Hepatocyte (in vitro differentiated cells): ENCODE results near the gene HSF2. TPM values are rescaled to one million over a fixed set of nuclear protein-coding genes. Genes with fewer than 3 reads are reported as not detected.

ENCODE experiments used
- DNase-seq: peaks from one replicate; pipeline ENCODE4 v3.0.0-alpha.2; 2016; ENCODE audit warnings: low spot score
- H2AFZ ChIP-seq: fragments of 200-600 bp; sonication (generic); 2 replicates; pipeline ENCODE4 v1.6.0; 2016; ENCODE audit warnings: antibody characterized with exemption, mild to moderate bottlenecking
- H3K27ac ChIP-seq: fragments of 200-600 bp; sonication (generic); 2 replicates; pipeline ENCODE4 v1.5.1; 2016; ENCODE audit warnings: mild to moderate bottlenecking
- H3K27me3 ChIP-seq: fragments of 200-600 bp; sonication (generic); 2 replicates; pipeline ENCODE4 v1.6.1; 2016
- H3K36me3 ChIP-seq: fragments of 200-600 bp; sonication (generic); replicated peaks from 2 replicates; pipeline ENCODE4 v1.5.1; 2016; ENCODE audit warnings: low read depth; ENCODE audit not compliant: insufficient read depth
- H3K4me1 ChIP-seq: fragments of 200-600 bp; sonication (generic); 2 replicates; pipeline ENCODE4 v1.5.1; 2016; ENCODE audit warnings: mild to moderate bottlenecking, moderate library complexity; ENCODE audit not compliant: insufficient read depth
- H3K4me2 ChIP-seq: fragments of 200-600 bp; sonication (generic); 2 replicates; pipeline ENCODE4 v1.6.0; 2016
- H3K4me3 ChIP-seq: fragments of 200-600 bp; sonication (generic); 2 replicates; pipeline ENCODE4 v1.5.1; 2016; ENCODE audit warnings: mild to moderate bottlenecking
- H3K79me2 ChIP-seq: fragments of 200-600 bp; sonication (generic); 2 replicates; pipeline ENCODE4 v1.6.0; 2017; ENCODE audit warnings: mild to moderate bottlenecking
- H3K9me2 ChIP-seq: fragments of 200-600 bp; sonication (generic); replicated peaks from 2 replicates; pipeline ENCODE4 v1.6.0; 2017; ENCODE audit warnings: mild to moderate bottlenecking; ENCODE audit not compliant: insufficient read depth
- H3K9me3 ChIP-seq: fragments of 200-600 bp; sonication (generic); 2 replicates; pipeline ENCODE4 v1.5.1; 2016; ENCODE audit warnings: low read depth, mild to moderate bottlenecking
- H4K20me1 ChIP-seq: fragments of 200-600 bp; sonication (generic); 2 replicates; pipeline ENCODE4 v1.6.0; 2016; ENCODE audit warnings: mild to moderate bottlenecking; ENCODE audit not compliant: insufficient read depth, poor library complexity, severe bottlenecking
- CTCF ChIP-seq: fragments of 200-600 bp; sonication (generic); IDR thresholded peaks from 2 replicates; pipeline ENCODE4 v1.5.1; 2016; ENCODE audit warnings: antibody characterized with exemption, mild to moderate bottlenecking; ENCODE audit not compliant: poor library complexity
- EZH2 ChIP-seq: fragments of 200-600 bp; sonication (generic); IDR thresholded peaks from 2 replicates; pipeline ENCODE4 v1.6.1; 2016; ENCODE audit warnings: antibody characterized with exemption, mild to moderate bottlenecking, borderline replicate concordance
- EZH2phosphoT487 ChIP-seq: fragments of 200-600 bp; sonication (generic); IDR thresholded peaks from one replicate; pipeline ENCODE4 v1.6.1; 2018; ENCODE audit warnings: antibody characterized with exemption, mild to moderate bottlenecking, low read depth, moderate library complexity; ENCODE audit not compliant: unreplicated experiment, severe bottlenecking
- WGBS: methylation state at CpG from one replicate; pipeline ENCODE4 v1.1.6; 2016; ENCODE audit warnings: low lambda C conversion rate; ENCODE audit errors: missing lambda C conversion rate; 5-methylcytosine and 5-hydroxymethylcytosine counted together
- polyA plus RNA-seq: library from polyadenylated mRNA; unstranded; fragments of >200 nt; fragmentation: Nextera tagmentation; extraction: Ambion mirVana; gene quantifications from 2 replicates; pipeline ENCODE4 v1.2.1, GENCODE V29; 2016
- total RNA-seq: library from RNA; depleted of rRNA; stranded (reverse); fragments of >200 nt; gene quantifications from 2 replicates; pipeline ENCODE4 v1.2.3, GENCODE V29; 2014

HSF2 gene
- total and polyA plus RNA-seq, 2 experiments from 2014 or later = 14.5 to 37.9 TPM

GRCh38 chr6:122400121-122400450 is 634 bp downstream of the HSF2 start:
- Histone ChIP-seq H3K9me3 (no peaks in the 10 kb centered on the region), H3K36me3 (no peaks in the 10 kb centered on the region), H3K9me2 (no peaks in the 10 kb centered on the region), H3K27ac (peak overlapping the region; percentile 91), H2AFZ (peak overlapping the region; percentile 84), H4K20me1 (peaks cover 25% of the 10 kb centered on the region), H3K79me2 (peaks cover 54% of the 10 kb centered on the region), H3K4me3 (peak overlapping the region; percentile 83), H3K4me1 (peaks cover 11% of the 10 kb centered on the region), H3K4me2 (peak overlapping the region; percentile 84), H3K27me3 (no peaks in the 10 kb centered on the region)
- no peak for DNase-seq
- TF ChIP-seq CTCF (no peak), EZH2 (no peak), EZH2phosphoT487 (no peak)
- under 1% methylated on average over 19 of the region's 20 CpGs for WGBS

- 40% methylated on average over 4 of the region's 4 CpGs for WGBS
- Histone ChIP-seq H3K4me3 (peak overlapping the region; percentile 83), H3K4me1 (peaks cover 11% of the 10 kb centered on the region), H3K4me2 (peak overlapping the region; percentile 84), H2AFZ (peak overlapping the region; percentile 84), H3K27me3 (no peaks in the 10 kb centered on the region), H3K27ac (no peak overlapping the region), H4K20me1 (peaks cover 25% of the 10 kb centered on the region), H3K36me3 (no peaks in the 10 kb centered on the region), H3K9me3 (no peaks in the 10 kb centered on the region), H3K79me2 (peaks cover 59% of the 10 kb centered on the region), H3K9me2 (no peaks in the 10 kb centered on the region)
- DNase-seq = no peak
- TF ChIP-seq EZH2 (no peak), CTCF (no peak), EZH2phosphoT487 (no peak)
Observed at GRCh38 chr6:122400462-122401089, 1.1 kb downstream of the HSF2 start.

- Histone ChIP-seq H3K4me2 (peak overlapping the region; percentile 84), H3K36me3 (no peaks in the 10 kb centered on the region), H3K27ac (no peak overlapping the region), H3K4me1 (peaks cover 11% of the 10 kb centered on the region), H3K9me3 (no peaks in the 10 kb centered on the region), H2AFZ (no peak overlapping the region), H4K20me1 (peaks cover 25% of the 10 kb centered on the region), H3K79me2 (peaks cover 64% of the 10 kb centered on the region), H3K9me2 (no peaks in the 10 kb centered on the region), H3K4me3 (peak overlapping the region; percentile 83), H3K27me3 (no peaks in the 10 kb centered on the region)
- TF ChIP-seq CTCF (no peak), EZH2 (no peak), EZH2phosphoT487 (no peak)
- 61% methylated on average over 4 of the region's 4 CpGs for WGBS
- DNase-seq = no peak
Observed at GRCh38 chr6:122401104-122401503, 1.7 kb downstream of the HSF2 start.
